Esophagus mucosa (tissue), 1 donor: ENCODE measurements around the gene ZNF384. TPM values are rescaled to one million over a fixed set of nuclear protein-coding genes. Genes with fewer than 3 reads are reported as not detected.

Experiments
- ATAC-seq: fragments of 200-7000 bp; cut with Tn5 transposase; one replicate; pipeline ENCODE4 v1.9.1; 2020
- total RNA-seq: library from RNA; stranded (reverse); gene quantifications from one replicate; pipeline ENCODE4 v1.2.4, GENCODE V29; 2023
- donor health status: DM: yes; HTN: yes; CAD: no.

ZNF384 gene
- total RNA-seq, 1 donor from 2014 or later = 22.8 TPM

DNA sequence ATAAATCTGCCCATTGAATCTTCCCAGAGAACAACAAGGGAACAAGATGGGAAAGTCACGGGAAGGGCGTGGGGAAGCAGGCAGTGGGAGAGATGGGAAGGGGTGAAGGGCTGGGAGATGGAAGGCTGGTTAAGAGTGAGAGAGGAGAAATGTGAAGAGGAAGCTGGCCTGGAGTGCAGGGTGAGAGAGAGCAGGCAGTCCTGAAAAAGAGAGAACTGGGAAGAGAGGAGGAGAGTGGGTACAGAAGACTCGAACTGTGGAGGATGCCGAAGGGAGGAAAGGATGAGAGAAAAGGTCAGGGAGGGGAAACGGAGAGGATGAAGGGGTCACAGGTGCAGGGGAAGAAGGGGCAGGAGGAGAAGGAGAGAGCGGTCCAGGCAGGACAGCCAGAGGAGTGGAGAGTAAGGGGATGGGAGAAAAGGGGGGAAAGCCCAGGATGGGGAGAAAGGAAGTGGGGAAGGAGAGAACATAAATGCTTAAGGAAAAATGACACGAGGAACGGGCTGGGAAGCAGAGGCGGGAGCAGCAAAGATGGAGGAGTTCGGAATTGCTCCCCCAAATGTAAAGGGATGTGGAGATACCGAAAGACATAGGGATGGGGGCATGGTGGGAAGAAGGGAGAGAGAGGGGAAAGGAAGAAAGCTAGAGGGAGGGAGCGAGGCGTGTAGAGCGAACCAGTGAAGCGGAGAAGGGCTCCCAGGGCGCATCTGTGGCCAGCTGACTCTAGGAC, 10.2 kb upstream of the ZNF384 start:
- no peak for ATAC-seq

DNA sequence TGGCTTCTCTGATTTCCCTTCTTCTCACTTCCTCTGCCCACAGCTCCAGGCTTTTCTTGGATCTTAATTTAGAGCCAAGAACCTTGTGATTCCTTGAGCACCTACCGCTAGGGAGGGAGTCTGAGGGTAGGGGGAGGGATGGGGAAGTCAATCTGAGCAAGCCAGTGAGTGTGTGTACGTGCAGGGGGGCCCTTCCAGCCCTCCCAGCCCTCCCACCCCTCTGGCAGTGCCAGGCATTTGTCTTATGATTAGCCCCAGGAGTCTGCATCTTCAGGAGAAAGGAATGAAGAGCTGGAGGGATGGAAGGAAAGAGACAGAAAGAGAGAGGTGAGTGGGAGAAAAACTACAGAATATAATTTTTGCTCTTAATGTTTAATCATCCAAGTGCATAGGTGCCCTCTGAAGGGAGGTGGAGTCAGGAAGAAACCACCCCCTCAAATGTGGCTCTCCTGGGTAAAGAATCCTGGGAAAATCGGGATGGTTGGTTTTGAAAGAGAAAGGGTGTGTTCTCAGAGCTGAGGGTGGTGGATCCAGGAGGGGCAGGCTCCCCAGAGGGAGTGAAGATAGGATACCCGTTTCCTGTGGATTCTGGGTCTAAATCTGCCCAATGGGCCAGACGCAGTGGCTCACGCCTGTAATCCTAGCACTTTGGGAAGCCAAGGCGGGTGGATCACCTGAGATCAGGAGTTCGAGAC, 9.3 kb upstream of the ZNF384 start:
- ATAC-seq = no peak

DNA sequence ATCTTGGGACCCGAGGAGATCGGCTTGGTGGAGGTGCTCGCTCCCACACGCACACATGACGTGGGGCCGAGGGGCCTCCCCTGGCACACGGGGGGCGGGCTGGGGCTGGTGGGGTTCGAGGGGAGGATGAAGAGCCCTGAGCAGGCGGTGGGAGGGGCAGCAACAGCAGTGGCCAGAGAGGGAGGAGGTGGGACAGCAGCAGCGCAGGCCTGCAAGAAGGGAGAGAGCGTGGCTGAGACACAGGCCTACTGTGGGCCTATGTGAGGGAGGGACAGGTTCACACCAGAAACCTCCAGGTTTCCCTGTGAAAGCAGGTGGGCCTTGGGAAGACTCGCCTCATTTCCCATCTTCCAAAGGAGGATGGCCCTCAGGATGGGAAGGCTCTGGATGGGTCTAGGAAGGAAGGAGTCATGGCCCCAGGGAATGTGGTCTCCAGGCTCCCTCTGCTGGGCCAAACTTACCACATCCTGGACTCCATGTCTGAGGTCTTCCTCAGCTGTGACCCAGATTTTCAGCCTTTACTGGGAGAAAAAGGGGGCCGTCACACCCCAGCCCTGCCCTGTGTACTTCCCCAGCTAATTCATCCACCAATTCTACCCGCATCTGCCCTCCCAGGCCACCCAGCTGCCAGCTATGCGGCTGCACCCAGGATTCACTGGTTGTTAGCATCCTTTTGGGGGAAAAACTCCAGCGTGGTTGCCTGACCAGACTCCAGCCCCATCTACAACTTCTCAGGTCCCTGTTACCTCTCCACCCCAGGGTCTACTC, 8.6 kb upstream of the ZNF384 start:
- peak; percentile 39 for ATAC-seq

DNA sequence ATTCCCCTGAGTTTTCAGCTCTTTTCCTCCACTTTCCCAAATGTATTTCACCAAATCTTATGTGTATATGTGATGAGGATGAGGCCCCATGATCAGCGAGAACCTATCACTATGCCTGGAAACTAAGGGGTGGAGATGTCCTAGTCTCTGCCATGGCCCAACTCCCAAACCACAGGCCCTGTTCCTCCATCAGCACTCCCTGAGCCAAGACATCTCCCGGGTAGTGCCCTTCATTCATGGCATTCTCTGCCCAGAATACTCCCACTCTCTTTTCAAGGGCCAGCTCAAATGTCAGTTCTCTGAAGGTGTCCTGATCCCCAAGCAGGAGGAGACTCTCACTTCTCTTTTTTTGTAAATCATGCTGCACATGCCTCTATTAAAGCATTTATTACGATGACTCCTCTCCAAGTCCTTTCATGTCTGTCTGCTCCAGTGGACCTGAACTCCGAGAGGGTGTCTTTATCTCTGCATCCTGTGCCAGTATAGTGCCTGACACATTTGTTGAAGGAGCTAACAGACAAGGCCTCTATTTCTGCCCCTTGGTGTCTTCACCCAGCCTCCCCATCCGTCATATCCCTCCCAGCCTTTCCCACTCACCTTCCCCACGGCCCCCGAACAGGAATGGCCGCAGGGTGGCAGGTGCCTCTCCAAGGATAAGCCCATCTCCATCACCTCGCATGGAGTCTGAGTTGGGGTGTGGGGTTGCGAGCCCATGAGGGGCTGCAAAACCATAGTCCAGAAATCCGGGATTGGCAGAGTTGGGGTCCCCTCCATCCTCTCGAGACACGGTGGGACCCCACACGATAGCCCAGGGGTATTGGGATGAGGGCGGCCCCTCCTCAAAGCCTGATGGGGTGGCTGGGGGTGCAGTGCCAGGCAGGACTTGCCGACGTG, 7.8 kb upstream of the ZNF384 start:
- ATAC-seq = no peak

DNA sequence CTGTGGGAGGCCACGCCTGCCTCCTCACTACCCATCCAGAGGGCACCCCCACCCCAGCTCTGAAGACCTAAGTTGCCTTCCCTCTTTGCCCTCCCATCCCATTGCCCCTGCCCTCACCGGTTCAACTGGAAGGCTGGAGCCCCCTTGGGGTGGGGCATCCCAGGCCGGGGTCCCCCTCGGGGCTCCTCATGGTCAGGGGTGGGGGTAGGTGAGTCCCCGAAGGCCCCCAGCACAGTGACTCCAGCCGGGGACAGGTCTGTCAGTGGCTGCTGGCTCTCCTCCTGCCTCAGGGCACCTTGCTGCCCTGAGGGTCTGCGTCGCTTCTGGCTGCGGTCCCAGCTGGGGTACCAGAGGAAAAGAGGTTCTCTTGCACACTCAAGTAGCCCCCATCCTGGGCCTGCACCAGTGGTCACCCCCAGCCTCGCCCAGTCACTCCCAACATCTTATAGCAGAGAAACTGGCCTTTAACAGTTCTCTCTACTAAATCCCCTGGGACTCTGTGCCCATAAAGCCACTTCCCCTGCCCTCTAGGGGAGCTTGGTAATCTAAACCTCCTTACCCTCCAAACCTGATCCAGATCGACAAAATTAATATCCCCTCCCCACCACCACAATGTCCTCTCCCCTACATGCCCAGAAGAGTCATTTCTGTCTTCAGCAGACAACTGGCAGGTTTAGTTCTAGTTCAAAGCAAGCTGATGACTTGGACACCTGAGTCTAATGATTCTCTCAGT, 6.3 kb upstream of the ZNF384 start:
- no peak for ATAC-seq

DNA sequence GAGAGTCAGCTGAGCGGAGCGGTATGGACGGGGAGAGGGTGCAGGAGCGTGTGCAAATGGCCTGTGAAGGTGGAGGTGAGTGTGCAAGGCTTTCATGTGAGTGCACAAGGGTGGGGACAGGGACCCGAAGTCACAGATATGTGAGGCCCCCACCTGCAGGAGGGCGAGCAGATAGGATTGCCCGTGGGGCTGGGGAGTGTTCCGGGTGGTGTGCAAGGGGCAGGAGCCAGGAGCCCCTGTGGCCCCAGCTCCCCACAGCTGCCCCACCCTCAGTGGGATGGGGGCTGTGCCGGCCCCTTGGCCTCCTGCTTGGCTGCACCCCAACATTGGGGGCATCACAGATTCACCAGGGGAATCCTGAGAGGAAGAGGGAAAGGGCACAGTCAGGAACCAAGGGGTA, 5.5 kb upstream of the ZNF384 start:
- no peak for ATAC-seq

DNA sequence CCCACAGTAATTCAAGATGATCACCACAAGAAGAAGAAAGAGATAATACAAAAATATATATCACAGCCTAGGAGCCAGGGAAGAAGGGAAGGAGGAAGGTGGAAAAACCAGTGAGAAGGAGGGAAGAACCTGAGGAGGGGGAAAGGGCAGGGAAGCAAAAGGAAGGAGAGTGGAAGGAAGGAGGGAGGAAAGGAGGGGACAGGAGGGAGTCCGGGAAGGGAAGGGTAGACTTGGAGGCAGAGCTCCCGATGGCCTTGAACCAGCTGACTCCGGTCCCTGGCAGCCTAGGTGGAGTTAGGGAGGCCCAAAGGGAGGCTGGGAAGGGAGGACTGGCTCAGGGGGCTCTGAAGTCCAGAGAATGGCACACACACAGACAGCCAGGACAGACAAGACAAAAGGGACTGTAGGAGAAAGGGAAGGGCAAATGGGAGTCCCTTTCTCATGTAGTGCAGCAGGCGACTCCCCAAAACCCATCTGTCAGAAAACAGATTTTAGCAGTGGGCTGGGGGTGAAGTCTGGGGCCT, 4.7 kb upstream of the ZNF384 start:
- ATAC-seq = no peak

DNA sequence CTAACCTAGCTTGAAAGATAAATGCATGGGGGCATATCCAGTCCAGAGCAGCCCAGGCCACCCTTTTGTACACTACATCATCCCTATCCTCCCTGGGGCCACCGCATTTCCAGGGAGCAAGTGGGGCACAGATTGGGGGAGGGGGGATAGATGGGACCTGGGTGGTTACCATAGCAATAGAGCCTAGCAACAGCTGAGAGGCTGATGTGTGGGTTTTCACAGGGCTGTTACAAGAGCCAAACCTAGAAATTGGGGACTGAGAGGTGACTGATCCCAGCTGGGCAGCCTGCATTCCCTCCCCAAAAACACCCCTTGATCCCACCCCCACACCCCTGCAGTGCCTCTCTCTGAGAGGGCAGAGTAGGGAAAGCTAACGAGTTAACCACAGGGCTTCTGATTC, 3.7 kb upstream of the ZNF384 start:
- ATAC-seq = no peak

DNA sequence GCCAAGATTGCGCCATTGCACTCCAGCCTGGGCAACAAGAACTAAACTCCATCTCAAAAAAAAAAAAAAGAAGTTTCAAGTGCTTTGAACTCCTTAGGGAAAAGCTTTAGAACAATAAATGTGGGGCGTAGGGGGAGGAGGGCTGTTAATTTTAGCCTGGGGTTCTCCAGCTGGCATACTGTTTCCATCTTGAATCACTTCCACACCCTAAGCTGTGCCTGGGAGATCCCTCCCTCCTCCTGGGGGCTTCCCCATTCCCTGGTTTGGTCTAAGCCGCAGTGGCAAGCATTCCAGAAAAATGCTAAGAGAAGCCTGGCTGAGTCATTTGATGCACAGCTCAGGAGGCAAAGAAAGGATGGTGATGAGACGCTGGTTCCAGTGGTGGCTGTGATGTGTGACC, 2.3 kb upstream of the ZNF384 start:
- ATAC-seq = no peak

DNA sequence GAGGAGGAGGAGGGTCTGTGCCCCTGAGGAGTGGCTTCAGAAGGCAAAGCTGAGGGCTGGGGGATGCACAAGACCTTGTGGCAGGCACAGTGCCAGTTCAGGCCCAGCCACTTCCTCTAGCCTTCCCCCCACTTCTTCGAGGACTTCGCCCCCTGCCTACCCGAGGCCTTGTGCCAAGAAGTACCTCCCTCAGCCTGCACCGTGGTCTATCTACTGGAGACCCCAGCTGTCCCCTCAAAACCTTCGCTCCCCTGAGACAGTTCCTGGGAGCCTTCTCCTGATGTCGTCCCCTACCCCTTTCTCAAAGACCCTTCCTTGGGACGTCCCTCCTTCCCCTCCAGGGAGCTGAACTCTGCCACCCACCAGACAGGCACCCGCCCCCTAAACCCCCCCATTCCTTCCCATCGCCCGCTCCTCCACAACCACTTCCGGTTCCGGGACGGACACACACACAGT, 604 bp downstream of the ZNF384 start:
- ATAC-seq = peak; percentile 2

DNA sequence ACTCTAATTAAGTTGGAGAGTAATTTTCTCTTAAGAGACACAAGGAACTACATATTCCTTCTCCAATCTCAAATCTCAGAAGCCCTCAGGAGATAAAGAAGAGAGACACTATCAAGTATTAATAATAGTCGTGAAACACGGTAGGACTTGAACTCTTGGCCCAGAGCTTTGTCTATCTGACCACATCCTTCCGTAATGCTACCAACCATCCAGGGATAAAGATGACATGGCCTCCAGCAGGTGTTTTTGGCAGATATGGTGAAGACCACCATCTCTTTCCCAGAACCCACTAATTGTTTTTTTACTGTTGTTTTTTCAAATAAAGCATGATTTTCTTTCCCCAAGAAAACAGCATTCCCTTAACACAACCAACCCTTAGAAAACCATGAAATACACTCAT, 3.4 kb downstream of the ZNF384 start:
- ATAC-seq = no peak

DNA sequence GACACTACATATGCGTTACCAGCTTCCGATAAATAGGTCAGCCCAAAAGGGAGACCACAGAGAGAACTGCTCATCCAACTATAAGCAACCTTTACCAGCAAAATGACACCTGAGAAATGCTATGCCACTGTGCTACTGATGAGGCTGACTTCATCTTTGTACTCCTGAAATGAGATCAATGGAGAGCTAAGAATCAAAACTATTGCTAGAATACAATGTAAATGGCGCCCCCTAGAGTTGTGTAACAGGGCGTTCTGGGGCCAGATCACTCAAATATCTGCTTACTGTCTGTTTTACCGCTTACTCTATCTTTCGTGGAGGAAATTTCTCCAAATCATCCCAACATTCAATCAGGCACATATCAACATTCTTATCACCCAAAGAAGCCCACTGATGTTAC, 4.6 kb downstream of the ZNF384 start:
- ATAC-seq = no peak

DNA sequence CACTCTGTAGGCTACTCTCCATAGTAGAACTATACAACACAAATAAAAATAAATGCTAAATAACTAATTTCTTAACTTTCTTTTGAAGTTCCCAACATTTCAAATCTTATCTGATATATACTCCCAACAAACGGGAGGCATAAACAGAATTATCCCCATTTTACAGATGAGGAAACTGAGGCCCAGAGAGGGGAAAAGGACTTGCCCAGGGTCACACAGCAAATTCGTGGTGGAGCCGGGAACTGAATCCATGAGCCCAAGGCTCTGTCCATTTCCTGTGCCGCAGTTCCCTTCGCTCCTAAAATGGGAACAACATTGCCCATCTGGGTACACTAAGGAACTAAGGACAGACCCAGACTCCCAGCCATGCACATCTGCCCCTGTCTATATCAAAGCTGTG, 12.2 kb downstream of the ZNF384 start:
- no peak for ATAC-seq

DNA sequence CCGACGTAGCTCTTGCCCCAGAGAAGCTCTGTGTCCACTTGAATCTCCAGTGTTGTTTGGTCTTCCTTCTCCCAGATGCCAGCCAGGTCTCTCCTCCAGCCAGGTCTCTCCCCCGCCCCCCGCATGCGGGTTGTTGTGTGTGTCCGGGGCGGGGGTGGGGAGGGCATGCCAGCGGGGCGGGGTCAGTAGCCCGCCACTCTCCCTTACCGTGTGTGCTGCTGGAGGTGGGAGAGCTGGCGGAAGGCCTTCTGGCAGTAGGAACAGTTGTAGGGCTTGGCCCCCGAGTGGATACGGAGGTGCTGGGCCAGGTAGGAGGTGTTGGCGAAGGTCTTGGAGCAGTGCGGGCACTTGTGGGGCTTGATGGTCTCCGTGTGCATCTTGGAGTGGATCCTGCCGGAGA, 17.0 kb downstream of the ZNF384 start:
- no peak for ATAC-seq

DNA sequence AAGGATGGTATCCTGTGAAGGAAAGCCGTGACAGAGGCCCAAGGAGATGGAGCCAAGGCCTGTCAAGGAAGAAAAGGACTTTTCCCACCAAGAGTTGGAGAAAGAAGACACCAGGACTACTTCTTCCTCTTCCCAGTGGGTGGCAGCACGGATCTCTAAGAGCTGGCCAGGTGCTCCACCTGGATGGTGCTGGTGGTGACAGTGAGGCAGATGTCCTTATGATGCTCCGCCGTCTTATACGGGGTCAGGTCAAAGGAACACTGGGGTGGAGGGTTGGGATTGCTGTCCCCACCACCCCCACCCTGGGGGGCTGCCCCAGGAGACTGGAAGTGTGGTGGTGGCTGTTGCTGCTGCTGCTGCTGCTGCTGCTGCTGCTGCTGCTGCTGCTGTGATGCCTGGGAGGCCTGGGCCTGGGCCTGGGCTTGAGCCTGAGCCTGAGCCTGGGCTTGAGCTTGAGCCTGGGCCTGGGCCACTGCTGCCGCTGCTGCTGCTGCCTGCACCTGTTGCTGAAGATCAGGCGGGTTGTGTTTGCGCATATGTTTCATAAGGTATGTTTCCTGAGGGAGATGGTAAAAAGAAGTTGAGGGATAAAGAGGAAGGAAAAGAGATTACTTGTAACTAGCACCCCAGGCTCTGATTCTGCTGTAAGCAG, 21.5 kb downstream of the ZNF384 start:
- ATAC-seq = no peak

DNA sequence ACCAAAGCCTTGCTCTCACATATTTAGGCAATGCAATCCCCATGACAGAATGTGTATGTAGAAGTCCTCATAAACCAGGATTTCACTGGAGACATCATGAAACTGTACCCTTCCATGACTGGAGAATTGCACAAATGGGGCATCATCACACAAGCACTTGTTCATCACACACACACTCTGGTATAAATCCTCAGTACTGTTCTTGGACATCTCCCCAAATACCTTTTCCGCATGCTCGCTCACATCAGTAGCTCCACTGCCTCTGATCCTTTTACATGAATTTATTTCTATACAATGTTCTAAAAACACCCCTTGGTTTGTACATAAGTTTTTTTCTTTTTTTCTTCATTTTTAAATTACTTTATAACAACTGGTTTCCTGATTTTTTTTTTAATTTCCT, 23.0 kb downstream of the ZNF384 start:
- ATAC-seq = no peak

DNA sequence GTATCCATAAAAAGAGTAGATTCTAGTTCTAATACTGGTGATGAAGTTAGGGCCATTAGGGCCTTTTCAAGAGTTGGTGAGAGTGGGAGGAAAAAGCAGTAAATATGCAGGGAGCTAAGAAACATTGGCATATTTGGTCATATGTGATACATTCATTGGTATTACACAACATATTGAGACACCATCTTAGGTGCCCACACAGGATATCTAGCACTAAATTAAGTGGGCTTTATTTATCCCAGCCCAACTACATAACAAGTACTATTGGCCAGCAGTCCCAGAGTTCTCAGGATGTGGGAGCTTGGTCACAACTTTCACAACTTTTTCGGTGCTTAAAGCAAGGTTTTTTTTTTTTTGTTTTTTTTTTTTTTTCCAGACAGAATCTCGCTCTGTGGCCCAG, 24.3 kb downstream of the ZNF384 start:
- no peak for ATAC-seq

DNA sequence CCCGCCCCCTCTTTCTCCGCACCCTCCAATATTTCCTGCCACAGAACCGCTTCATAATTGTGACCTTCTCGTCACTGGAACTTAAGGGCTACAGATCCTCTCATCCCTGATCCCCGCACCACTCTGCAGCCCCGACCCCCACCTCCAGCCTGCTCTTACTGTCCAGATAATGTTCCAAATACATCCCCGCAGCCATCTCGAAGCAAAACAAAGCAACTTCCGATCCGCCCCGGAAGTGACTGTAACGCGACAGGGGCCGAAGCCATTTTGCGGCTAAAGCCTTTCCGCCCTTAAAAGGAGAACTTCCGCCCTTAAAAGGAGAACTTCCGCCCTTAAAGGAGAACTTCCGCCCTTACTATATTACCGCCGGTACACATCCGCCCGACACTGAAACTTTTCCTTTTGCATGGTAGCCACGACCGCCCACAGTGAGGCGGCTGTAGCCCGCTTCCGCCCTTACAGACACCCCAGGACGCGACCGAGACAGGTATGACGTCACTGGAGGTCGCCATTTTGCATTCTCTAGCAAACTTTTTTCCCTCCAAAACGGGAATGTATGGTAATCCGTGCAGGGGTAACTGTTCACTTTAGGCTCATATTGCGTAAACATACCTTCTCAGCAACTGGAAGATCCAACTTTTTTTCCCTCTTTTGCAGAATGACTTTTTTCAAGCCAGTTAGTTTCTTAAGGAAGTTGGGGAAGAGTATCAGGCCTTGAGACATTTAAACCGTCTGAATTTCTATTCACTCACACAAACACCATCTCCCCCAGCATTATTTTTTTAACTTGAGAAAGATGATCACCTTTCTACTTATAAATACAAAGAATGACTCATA, 26.1 kb downstream of the ZNF384 start, which contains the start of gene ING4:
TSS of gene ING4 (minus strand) at position 214 of the 837 bp plus-strand sequence. CDS start at position 196, 18 bp downstream.
- peak; percentile 99 for ATAC-seq

DNA sequence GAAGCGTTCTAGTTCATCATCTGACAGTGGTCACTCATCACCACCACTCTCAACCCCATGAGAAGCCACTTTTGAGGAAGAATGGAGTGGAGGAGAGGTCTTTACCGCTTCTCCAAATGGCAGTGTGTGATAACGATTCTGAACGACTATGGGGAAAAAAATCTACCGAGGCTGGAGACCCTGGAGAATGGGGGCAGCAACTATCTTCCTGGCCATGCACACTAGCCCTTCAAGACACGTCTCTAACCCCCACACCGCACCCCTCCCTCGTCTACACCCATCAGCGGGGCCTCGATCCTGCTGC, 26.6 kb downstream of the ZNF384 start:
- ATAC-seq = peak; percentile 49

DNA sequence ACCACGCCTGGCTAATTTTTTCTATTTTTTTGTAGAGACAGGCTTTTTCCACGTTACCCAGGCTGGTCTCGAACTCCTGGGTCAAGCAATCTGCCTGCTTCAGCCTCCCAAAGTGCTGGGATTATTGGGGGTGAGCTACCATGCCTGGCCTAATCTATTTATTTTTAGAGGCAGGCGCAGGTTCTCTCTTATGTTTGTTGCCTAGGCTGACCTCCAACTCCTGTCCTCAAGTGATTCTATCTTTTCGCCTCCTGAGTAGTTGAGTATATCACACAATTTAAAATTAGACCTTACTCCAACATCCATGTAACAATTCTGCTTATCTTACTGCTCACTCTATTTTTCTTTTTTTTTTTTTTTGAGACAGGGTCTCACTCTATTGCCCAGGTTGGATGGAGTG, 35.2 kb downstream of the ZNF384 start:
- no peak for ATAC-seq
